GM23248 (cell line): ENCODE data around the gene GPR82.

Source experiments
- EZH2 ChIP-seq: fragments of 200-600 bp; sonication (generic); IDR thresholded peaks from 2 replicates; pipeline ENCODE4 v1.6.1; 2018; ENCODE audit warnings: antibody characterized with exemption, mild to moderate bottlenecking; ENCODE audit not compliant: insufficient read depth, poor library complexity, severe bottlenecking
- EZH2phosphoT487 ChIP-seq: fragments of 200-600 bp; sonication (generic); IDR thresholded peaks from 2 replicates; pipeline ENCODE4 v1.6.1; 2018; ENCODE audit warnings: antibody characterized with exemption, moderate library complexity, mild to moderate bottlenecking, low read depth; ENCODE audit not compliant: insufficient read depth

GRCh38 chrX:41686788-41687187, 37.2 kb upstream of the GPR82 start:
- TF ChIP-seq EZH2 (no peak), EZH2phosphoT487 (no peak)
